Muscle layer of colon (tissue), 2 donors: ENCODE results near the gene GNB1L.

Source experiments
- H3K27ac ChIP-seq: one replicate; pipeline ENCODE4 v1.7.0; 2013; ENCODE audit warnings: low read depth, mild to moderate bottlenecking, low read length, moderate library complexity
- H3K27me3 ChIP-seq, 2 donors: one replicate each; pipeline ENCODE4 v1.7.0; 2013; ENCODE audit warnings: low read length in 2 of 2, mild to moderate bottlenecking in 2 of 2; ENCODE audit not compliant: insufficient read depth in 2 of 2, control insufficient read depth in 1 of 2
- H3K36me3 ChIP-seq: one replicate; pipeline ENCODE4 v1.7.0; 2013; ENCODE audit warnings: mild to moderate bottlenecking, low read length; ENCODE audit not compliant: insufficient read depth
- H3K4me1 ChIP-seq: one replicate; pipeline ENCODE4 v1.7.0; 2013; ENCODE audit warnings: mild to moderate bottlenecking, low read length; ENCODE audit not compliant: insufficient read depth
- H3K4me3 ChIP-seq, 2 donors: one replicate each; pipeline ENCODE4 v1.7.0; 2013; ENCODE audit warnings: low read length in 2 of 2, low read depth in 1 of 2, mild to moderate bottlenecking in 1 of 2, moderate library complexity in 1 of 2
- H3K9ac ChIP-seq: one replicate; pipeline ENCODE4 v1.7.0; 2013; ENCODE audit warnings: low read length
- H3K9me3 ChIP-seq: one replicate; pipeline ENCODE4 v1.7.0; 2013; ENCODE audit warnings: mild to moderate bottlenecking, low read length
- donor health status: abdominal sarcoma.
- donor health status: Adenocarcinoma of cecum.

GNB1L gene

GRCh38 chr22:19831016-19831415 is 23.7 kb downstream of the GNB1L start:
- Histone ChIP-seq H3K4me1 (no peaks in the 10 kb centered on the region), H3K27me3 (no peaks in the 10 kb centered on the region), H3K9me3 (no peaks in the 10 kb centered on the region)

GRCh38 chr22:19828035-19828401 is 26.7 kb downstream of the GNB1L start:
- H3K9me3 ChIP-seq = no peaks in the 10 kb centered on the region
- H3K4me3 ChIP-seq = no peak overlapping the region
- H3K36me3 ChIP-seq = no peaks in the 10 kb centered on the region
- no peaks in the 10 kb centered on the region for H3K4me1 ChIP-seq
- no peak overlapping the region for H3K9ac ChIP-seq
- no peak overlapping the region for H3K27ac ChIP-seq
- H3K27me3 ChIP-seq = no peaks in the 10 kb centered on the region

More at GRCh38 chr22:19831016-19831415, 23.7 kb downstream of the GNB1L start:
- H3K36me3 ChIP-seq = no peaks in the 10 kb centered on the region
- no peak overlapping the region for H3K27ac ChIP-seq
- H3K4me3 ChIP-seq = no peak overlapping the region
- H3K9ac ChIP-seq = no peak overlapping the region

GRCh38 chr22:19827341-19828034 is 27.2 kb downstream of the GNB1L start:
- Histone ChIP-seq H3K4me3 (no peak overlapping the region), H3K9me3 (no peaks in the 10 kb centered on the region), H3K27ac (no peak overlapping the region), H3K9ac (no peak overlapping the region), H3K4me1 (no peaks in the 10 kb centered on the region), H3K27me3 (no peaks in the 10 kb centered on the region), H3K36me3 (no peaks in the 10 kb centered on the region)

- Histone ChIP-seq H3K27ac (no peak overlapping the region), H3K36me3 (no peaks in the 10 kb centered on the region), H3K4me3 (no peak overlapping the region), H3K27me3 (no peaks in the 10 kb centered on the region), H3K4me1 (no peaks in the 10 kb centered on the region), H3K9ac (no peak overlapping the region), H3K9me3 (no peaks in the 10 kb centered on the region)
Measured at GRCh38 chr22:19826619-19826950, 28.1 kb downstream of the GNB1L start.

- Histone ChIP-seq H3K9ac (no peak overlapping the region), H3K36me3 (no peaks in the 10 kb centered on the region), H3K27ac (no peak overlapping the region), H3K4me3 (no peak overlapping the region), H3K4me1 (no peaks in the 10 kb centered on the region), H3K27me3 (no peaks in the 10 kb centered on the region), H3K9me3 (no peaks in the 10 kb centered on the region)
Measured at GRCh38 chr22:19825904-19826618, 28.6 kb downstream of the GNB1L start.

GRCh38 chr22:19824926-19825339 is 29.7 kb downstream of the GNB1L start:
- Histone ChIP-seq H3K9ac (no peak overlapping the region), H3K9me3 (no peaks in the 10 kb centered on the region), H3K4me1 (no peaks in the 10 kb centered on the region), H3K4me3 (no peak overlapping the region), H3K27ac (no peak overlapping the region), H3K36me3 (no peaks in the 10 kb centered on the region), H3K27me3 (no peaks in the 10 kb centered on the region)

- Histone ChIP-seq H3K27me3 (no peaks in the 10 kb centered on the region), H3K36me3 (no peaks in the 10 kb centered on the region), H3K9ac (no peak overlapping the region), H3K4me3 (no peak overlapping the region), H3K9me3 (no peaks in the 10 kb centered on the region), H3K4me1 (no peaks in the 10 kb centered on the region), H3K27ac (no peak overlapping the region)
Measured at GRCh38 chr22:19824212-19824925, 30.3 kb downstream of the GNB1L start.

- H3K9me3 ChIP-seq = no peaks in the 10 kb centered on the region
- no peaks in the 10 kb centered on the region for H3K27me3 ChIP-seq
- no peak overlapping the region for H3K27ac ChIP-seq
- H3K9ac ChIP-seq = no peak overlapping the region
- no peak overlapping the region for H3K4me3 ChIP-seq
- H3K36me3 ChIP-seq = no peaks in the 10 kb centered on the region
- no peaks in the 10 kb centered on the region for H3K4me1 ChIP-seq
Measured at GRCh38 chr22:19823902-19824211, 30.8 kb downstream of the GNB1L start.

- Histone ChIP-seq H3K4me1 (no peaks in the 10 kb centered on the region), H3K27ac (no peak overlapping the region), H3K9me3 (no peaks in the 10 kb centered on the region), H3K4me3 (no peak overlapping the region), H3K9ac (no peak overlapping the region), H3K36me3 (no peaks in the 10 kb centered on the region), H3K27me3 (no peaks in the 10 kb centered on the region)
Measured at GRCh38 chr22:19823191-19823901, 31.3 kb downstream of the GNB1L start.

GRCh38 chr22:19822301-19823117 is 32.2 kb downstream of the GNB1L start:
- Histone ChIP-seq H3K27me3 (no peaks in the 10 kb centered on the region), H3K27ac (no peak overlapping the region), H3K36me3 (no peaks in the 10 kb centered on the region), H3K4me3 (no peak overlapping the region), H3K9ac (no peak overlapping the region), H3K9me3 (no peaks in the 10 kb centered on the region), H3K4me1 (no peaks in the 10 kb centered on the region)
